HCT116 (cell line): ENCODE data around the gene KLHL17. TPM values are rescaled to one million over a fixed set of nuclear protein-coding genes. Genes with fewer than 3 reads are reported as not detected.

Source experiments
- ATAC-seq: fragments of 200-7000 bp; cut with Tn5 transposase; 2 replicates; pipeline ENCODE4 v1.9.1; 2020; ENCODE audit warnings: mild to moderate bottlenecking, moderate library complexity
- BruUV-seq: library from RNA; stranded (reverse); fragments of 400-500 nt; replicated peaks from 2 replicates; lab custom pipeline; 2021; lab: Mats Ljungman, UMichigan
- CTCF ChIA-PET: fragments of 300-600 bp; sonication (Branson Sonifier 250); formaldehyde crosslinking; loops from one replicate; lab custom pipeline; 2021; ENCODE audit warnings: antibody characterized with exemption; lab: Charles Lee
- POLR2A ChIA-PET: fragments of 300-600, 350-600 bp; sonication (Branson Sonifier 250); formaldehyde crosslinking; loops from one replicate; lab custom pipeline; 2021; ENCODE audit warnings: antibody characterized with exemption; lab: Charles Lee
- RAD21 ChIA-PET, 2 experiments: fragments of 300-600 bp; sonication (Branson Sonifier 250); formaldehyde crosslinking; loops; one replicate each; lab custom pipeline; 2023; ENCODE audit warnings: low total read pairs in 2 of 2; ENCODE audit not compliant: uncharacterized antibody in 2 of 2, unreplicated experiment in 2 of 2, low non-redundant PET in 1 of 2; lab: Charles Lee
- DNase-seq: peaks from one replicate; pipeline ENCODE4 v3.0.0-alpha.2; 2010; ENCODE audit warnings: low read depth, low spot score
- H2AFZ ChIP-seq: fragments of 200-600 bp; shearing (Covaris generic), sonication (generic); 2 replicates; pipeline ENCODE4 v1.6.1; 2017; ENCODE audit warnings: low read depth, mixed run types, mixed read lengths, antibody characterized with exemption, low read length; ENCODE audit not compliant: poor library complexity, severe bottlenecking
- H3K27ac ChIP-seq: 2 replicates; pipeline ENCODE4 v1.5.1; 2012; ENCODE audit warnings: low read depth, low read length
- H3K27me3 ChIP-seq: fragments of 200-600 bp; sonication (generic); 2 replicates; pipeline ENCODE4 v1.6.1; 2016; ENCODE audit warnings: mixed run types, low read length, mixed read lengths; ENCODE audit not compliant: insufficient read depth
- H3K36me3 ChIP-seq, 2 experiments: fragments of 200-500 bp in 1 of 2; fragments of 200-600 bp in 1 of 2; sonication (Bioruptor generic) in 1 of 2; sonication (generic) in 1 of 2; 2 replicates each; pipeline versions ENCODE4 v1.5.1 to v1.6.1; 2014 to 2016; ENCODE audit warnings: low read length in 2 of 2, inconsistent platforms in 1 of 2, mixed read lengths in 1 of 2, mixed run types in 1 of 2; ENCODE audit not compliant: insufficient read depth in 2 of 2, control insufficient read depth in 1 of 2
- H3K4me1 ChIP-seq, 2 experiments: fragments of 200-600 bp in 1 of 2; sonication (generic) in 1 of 2; 2 replicates each; pipeline versions ENCODE4 v1.5.1 to v1.6.1; 2012 to 2017; ENCODE audit warnings: low read length in 2 of 2, inconsistent platforms in 1 of 2, mild to moderate bottlenecking in 1 of 2, mixed read lengths in 1 of 2, mixed run types in 1 of 2, moderate library complexity in 1 of 2; ENCODE audit not compliant: insufficient read depth in 2 of 2, control insufficient read depth in 1 of 2
- H3K4me2 ChIP-seq: fragments of 200-600 bp; sonication (generic); 2 replicates; pipeline ENCODE4 v1.6.1; 2017; ENCODE audit warnings: mixed run types, low read length, mixed read lengths
- H3K4me3 ChIP-seq, 2 experiments: fragments of 200-600 bp in 1 of 2; sonication (generic) in 1 of 2; replicated peaks in 1 of 2; 2 replicates each; pipeline ENCODE4 v1.5.1; 2011 to 2016; ENCODE audit warnings: low read length in 2 of 2, control low read depth in 1 of 2, low read depth in 1 of 2, mild to moderate bottlenecking in 1 of 2, mixed read lengths in 1 of 2, mixed run types in 1 of 2
- H3K79me2 ChIP-seq: fragments of 200-600 bp; sonication (generic); 2 replicates; pipeline ENCODE4 v1.6.1; 2017; ENCODE audit warnings: mild to moderate bottlenecking, mixed run types, low read length, moderate library complexity, mixed read lengths; ENCODE audit not compliant: insufficient read depth
- H3K9ac ChIP-seq: fragments of 200-600 bp; sonication (generic); 2 replicates; pipeline ENCODE4 v1.6.1; 2016; ENCODE audit warnings: low read length, mixed read lengths
- H3K9me2 ChIP-seq: fragments of 200-600 bp; sonication (generic), shearing (Covaris generic); 2 replicates; pipeline ENCODE4 v1.6.1; 2017; ENCODE audit warnings: mixed run types, mild to moderate bottlenecking, moderate library complexity; ENCODE audit not compliant: insufficient read depth
- H3K9me3 ChIP-seq, 2 experiments: fragments of 200-500 bp in 1 of 2; fragments of 200-600 bp in 1 of 2; sonication (Bioruptor generic) in 1 of 2; sonication (generic) in 1 of 2; 2 replicates each; pipeline ENCODE4 v1.6.1; 2014 to 2017; ENCODE audit warnings: low read length in 2 of 2, mixed read lengths in 2 of 2, inconsistent platforms in 1 of 2, low read depth in 1 of 2, mild to moderate bottlenecking in 1 of 2, mixed run types in 1 of 2, moderate library complexity in 1 of 2; ENCODE audit not compliant: control insufficient read depth in 1 of 2, insufficient read depth in 1 of 2
- H4K20me1 ChIP-seq: fragments of 200-600 bp; sonication (generic), shearing (Covaris generic); 2 replicates; pipeline ENCODE4 v1.6.1; 2017; ENCODE audit warnings: mixed run types, mild to moderate bottlenecking, moderate library complexity; ENCODE audit not compliant: insufficient read depth
- POLR2AphosphoS5 ChIP-seq: IDR thresholded peaks from 2 replicates; pipeline ENCODE4 v1.6.1; 2011; ENCODE audit warnings: mild to moderate bottlenecking, low read depth, low read length, moderate library complexity
- SRF ChIP-seq: IDR thresholded peaks from 2 replicates; pipeline ENCODE4 v1.6.1; 2012; ENCODE audit warnings: low read depth
- YY1 ChIP-seq: IDR thresholded peaks from 2 replicates; pipeline ENCODE4 v1.6.1; 2011; ENCODE audit warnings: low read length, low read depth, moderate library complexity, mild to moderate bottlenecking; ENCODE audit not compliant: insufficient replicate concordance; ENCODE audit errors: extremely low read depth
- intact Hi-C: fragments of 100-400 bp; cut with micrococcal nuclease; formaldehyde crosslinking; loops from 2 replicates; pipeline ENCODE4 v1.10.0; 2022
- total RNA-seq: library from RNA; stranded (reverse); gene quantifications from one replicate; pipeline ENCODE4 v1.2.1, GENCODE V29; 2021; ENCODE audit not compliant: unreplicated experiment
- TF ChIP-seq, protein P1 (sequence below), 3 experiments: fragments of 200-600 bp in 1 of 3; sonication (generic) in 1 of 3; IDR thresholded peaks in 2 of 3; conservative IDR thresholded peaks in 1 of 3; 2 replicates each; pipeline ENCODE4 v1.5.1; 2012 to 2017; ENCODE audit warnings: low read depth in 2 of 3, low read length in 2 of 3, antibody characterized with exemption in 1 of 3, borderline replicate concordance in 1 of 3, control low read depth in 1 of 3, mild to moderate bottlenecking in 1 of 3, mixed read lengths in 1 of 3, mixed run types in 1 of 3, moderate library complexity in 1 of 3; ENCODE audit not compliant: insufficient read depth in 1 of 3

KLHL17 gene
- total RNA-seq, 1 experiment from 2014 or later, result 100.0 TPM

DNA sequence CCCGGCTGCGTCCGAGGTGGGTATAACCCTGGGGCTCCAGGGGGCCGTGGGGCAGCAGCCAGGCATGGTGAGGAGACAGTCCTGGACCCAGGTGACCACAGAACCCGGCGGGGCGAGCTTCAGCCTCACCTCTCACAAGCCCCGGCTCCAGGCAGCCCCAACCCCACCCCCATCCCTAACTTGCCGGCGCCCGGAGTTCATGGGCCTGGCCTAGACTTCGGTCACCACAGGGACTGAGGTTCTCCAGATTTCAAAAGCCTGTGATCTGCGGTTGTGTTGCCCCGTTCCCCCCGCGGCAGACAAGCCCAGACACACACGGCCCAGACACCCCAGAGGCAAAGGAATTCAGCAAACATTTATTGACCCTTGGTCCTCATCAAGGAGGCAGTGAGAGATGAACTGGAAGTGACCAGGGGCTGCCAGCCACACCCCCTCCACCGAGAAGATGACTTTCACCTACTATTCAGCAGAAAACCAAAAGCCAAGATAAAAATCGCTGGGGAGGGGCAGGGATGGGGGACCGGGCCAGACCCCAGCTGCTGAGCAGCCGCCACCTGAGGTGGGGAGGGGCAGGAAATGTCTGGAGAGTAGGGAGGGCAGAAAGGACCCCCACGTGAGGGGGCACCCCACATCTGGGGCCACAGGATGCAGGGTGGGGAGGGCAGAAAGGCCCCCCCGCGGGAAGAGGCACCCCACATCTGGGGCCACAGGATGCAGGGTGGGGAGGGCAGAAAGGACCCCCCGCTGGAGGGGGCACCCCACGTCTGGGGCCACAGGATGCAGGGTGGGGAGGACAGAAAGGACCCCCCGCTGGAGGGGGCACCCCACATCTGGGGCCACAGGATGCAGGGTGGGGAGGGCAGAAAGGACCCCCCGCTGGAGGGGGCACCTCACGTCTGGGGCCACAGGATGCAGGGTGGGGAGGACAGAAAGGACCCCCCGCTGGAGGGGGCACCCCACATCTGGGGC, 35.6 kb downstream of the KLHL17 start (continued):
- TF ChIP-seq, protein P1, sequence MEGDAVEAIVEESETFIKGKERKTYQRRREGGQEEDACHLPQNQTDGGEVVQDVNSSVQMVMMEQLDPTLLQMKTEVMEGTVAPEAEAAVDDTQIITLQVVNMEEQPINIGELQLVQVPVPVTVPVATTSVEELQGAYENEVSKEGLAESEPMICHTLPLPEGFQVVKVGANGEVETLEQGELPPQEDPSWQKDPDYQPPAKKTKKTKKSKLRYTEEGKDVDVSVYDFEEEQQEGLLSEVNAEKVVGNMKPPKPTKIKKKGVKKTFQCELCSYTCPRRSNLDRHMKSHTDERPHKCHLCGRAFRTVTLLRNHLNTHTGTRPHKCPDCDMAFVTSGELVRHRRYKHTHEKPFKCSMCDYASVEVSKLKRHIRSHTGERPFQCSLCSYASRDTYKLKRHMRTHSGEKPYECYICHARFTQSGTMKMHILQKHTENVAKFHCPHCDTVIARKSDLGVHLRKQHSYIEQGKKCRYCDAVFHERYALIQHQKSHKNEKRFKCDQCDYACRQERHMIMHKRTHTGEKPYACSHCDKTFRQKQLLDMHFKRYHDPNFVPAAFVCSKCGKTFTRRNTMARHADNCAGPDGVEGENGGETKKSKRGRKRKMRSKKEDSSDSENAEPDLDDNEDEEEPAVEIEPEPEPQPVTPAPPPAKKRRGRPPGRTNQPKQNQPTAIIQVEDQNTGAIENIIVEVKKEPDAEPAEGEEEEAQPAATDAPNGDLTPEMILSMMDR (IDR thresholded peaks at IDR 0.05 in 2 of 3, conservative IDR thresholded peaks at IDR 0.05 in 1 of 3; ENCODE audit: borderline replicate concordance in 1 of 3, insufficient read depth in 1 of 3, low read depth in 2 of 3, low read length in 2 of 3), result no peak

DNA sequence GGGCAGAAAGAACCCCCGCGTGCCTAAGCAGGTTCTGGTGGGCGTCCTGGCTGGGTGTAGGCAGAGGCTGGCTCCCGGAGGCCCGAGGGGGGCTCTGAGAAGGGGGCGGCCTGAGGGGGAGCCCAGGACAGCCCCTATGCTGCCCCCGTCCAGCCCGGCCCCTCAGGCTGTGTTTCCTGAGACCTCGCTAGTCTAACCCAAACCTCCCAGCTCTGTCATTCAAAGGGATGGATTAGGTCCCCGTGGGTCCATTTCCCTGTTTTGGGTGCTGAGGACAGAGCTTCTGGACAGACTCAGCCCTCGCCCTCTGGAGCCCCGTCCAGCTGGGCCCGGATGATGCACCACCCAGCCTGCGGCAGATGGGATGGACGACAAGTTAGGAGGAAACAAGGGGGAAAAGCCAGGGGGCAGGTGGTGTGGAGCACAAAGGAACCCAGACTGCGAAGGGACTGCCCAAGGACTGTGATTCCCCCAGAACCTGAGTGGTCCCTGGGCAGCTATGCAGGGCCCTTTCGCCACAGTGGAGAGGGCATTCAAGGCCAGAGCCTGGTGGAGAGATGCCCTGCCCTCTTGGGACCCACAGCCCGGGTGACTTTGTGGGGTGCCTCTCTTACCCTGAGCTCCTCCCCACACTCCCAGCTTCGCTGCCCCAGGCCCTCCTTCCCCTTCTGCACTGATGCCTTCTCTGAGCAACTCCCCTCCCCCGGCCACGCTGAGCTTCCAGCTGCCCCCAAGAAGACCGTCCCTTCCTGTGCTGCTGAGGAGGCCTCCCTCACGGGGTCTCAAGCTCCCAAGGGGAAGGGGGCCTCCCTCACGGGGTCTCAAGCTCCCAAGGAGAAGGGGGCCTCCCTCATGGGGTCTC, 36.7 kb downstream of the KLHL17 start:
- Histone ChIP-seq H3K27me3 (no peaks in the 10 kb centered on the region), H3K4me3 (peak overlapping the region in 1 of 2 experiments; percentile 83; a peak in 1 of 4 replicates), H3K36me3 (no peaks in the 10 kb centered on the region), H3K9me2 (no peaks in the 10 kb centered on the region), H3K9ac (peak overlapping the region; percentile 100), H3K27ac (peak overlapping the region; percentile 99), H3K4me2 (peak overlapping the region; percentile 98), H3K4me1 (peaks cover 5 to 42% of the 10 kb centered on the region in 2 experiments; a peak in 3 of 4 replicates), H4K20me1 (peaks cover 8% of the 10 kb centered on the region; the same call in 1 of the 2 replicates), H2AFZ (no peak overlapping the region), H3K9me3 (no peaks in the 10 kb centered on the region; a peak in 1 of 4 replicates), H3K79me2 (peaks cover 29% of the 10 kb centered on the region)
- RAD21 ChIA-PET, result no interaction called here
- TF ChIP-seq POLR2AphosphoS5, result 0 out of 2 replicates have a peak, but pooled peaks have one; percentile 9
- TF ChIP-seq YY1, result no peak
- TF ChIP-seq SRF, result no peak
- DNase-seq, result no peak
- POLR2A ChIA-PET, result interaction anchor here (1.8 kb wide), 1 partner anchor 17 kb away, joined by 5 read pairs; the partner anchor contains the start of gene ISG15
- BruUV-seq, result TSS peak; percentile 49
- no peak for ATAC-seq
- CTCF ChIA-PET, result interaction anchor here (1.0 kb wide), 1 partner anchor 13 kb away, joined by 4 read pairs; no protein-coding TSS in a partner anchor
- intact Hi-C loops, result no loop called here
